HepG2 (cell line): Measurements from ENCODE around the gene RLF. TPM values are rescaled to one million over a fixed set of nuclear protein-coding genes. Genes with fewer than 3 reads are reported as not detected.

Experiments
- EP300 ChIP-seq, 3 experiments: sonication (generic) in 1 of 3; formaldehyde crosslinking in 1 of 3; IDR thresholded peaks; 2 replicates each; pipeline versions ENCODE4 v1.5.1 to v1.6.1; 2011 to 2020; ENCODE audit warnings: low read depth in 2 of 3, low read length in 2 of 3, borderline replicate concordance in 1 of 3, improper control_type of control experiment in 1 of 3, mild to moderate bottlenecking in 1 of 3, missing genetic modification reagents in 1 of 3, moderate library complexity in 1 of 3
- KDM5B ChIP-seq: sonication (generic); formaldehyde crosslinking; IDR thresholded peaks from 2 replicates; pipeline ENCODE4 v1.4.0; 2020; ENCODE audit warnings: missing genetic modification reagents, mild to moderate bottlenecking, borderline replicate concordance
- MBNL3 ChIP-seq: fragments of 250-450 bp; sonication (Bioruptor Pico); conservative IDR thresholded peaks from 2 replicates; pipeline ENCODE4 v1.8.0; 2022; ENCODE audit warnings: mild to moderate bottlenecking, inconsistent platforms
- MZF1 ChIP-seq: sonication (generic); formaldehyde crosslinking; IDR thresholded peaks from 2 replicates; pipeline ENCODE4 v1.8.1; 2023; ENCODE audit warnings: mild to moderate bottlenecking, missing genetic modification reagents, borderline replicate concordance
- NFYB ChIP-seq: sonication (generic); formaldehyde crosslinking; IDR thresholded peaks from 2 replicates; pipeline ENCODE4 v1.4.0; 2020; ENCODE audit warnings: missing genetic modification reagents
- PHF20 ChIP-seq: sonication (generic); formaldehyde crosslinking; IDR thresholded peaks from 2 replicates; pipeline ENCODE4 v1.5.0; 2020; ENCODE audit warnings: mild to moderate bottlenecking, missing genetic modification reagents
- RXRB ChIP-seq: IDR thresholded peaks from 2 replicates; pipeline ENCODE4 v1.6.1; 2016; ENCODE audit warnings: borderline replicate concordance, missing genetic modification reagents, missing compliant biosample characterization
- SP4 ChIP-seq: sonication (generic); formaldehyde crosslinking; IDR thresholded peaks from 2 replicates; pipeline ENCODE4 v1.8.1; 2023; ENCODE audit warnings: mild to moderate bottlenecking, missing genetic modification reagents
- ZBTB20 ChIP-seq: sonication (generic); formaldehyde crosslinking; IDR thresholded peaks from 2 replicates; pipeline ENCODE4 v1.8.1; 2023; ENCODE audit warnings: missing genetic modification reagents, low read depth, mild to moderate bottlenecking, borderline replicate concordance
- ZBTB42 ChIP-seq: sonication (generic); formaldehyde crosslinking; IDR thresholded peaks from 2 replicates; pipeline ENCODE4 v1.5.0; 2020; ENCODE audit warnings: mild to moderate bottlenecking, missing genetic modification reagents
- ZNF234 ChIP-seq: sonication (generic); formaldehyde crosslinking; conservative IDR thresholded peaks from 2 replicates; pipeline ENCODE4 v1.5.1; 2020; ENCODE audit warnings: mild to moderate bottlenecking, missing genetic modification reagents
- ZNF547 ChIP-seq: sonication (generic); formaldehyde crosslinking; IDR thresholded peaks from 2 replicates; pipeline ENCODE4 v1.5.1; 2020; ENCODE audit warnings: mild to moderate bottlenecking, missing genetic modification reagents
- ZNF564 ChIP-seq: sonication (generic); formaldehyde crosslinking; IDR thresholded peaks from 2 replicates; pipeline ENCODE4 v1.8.1; 2023; ENCODE audit warnings: mild to moderate bottlenecking, missing genetic modification reagents
- ZNF776 ChIP-seq: sonication (generic); formaldehyde crosslinking; IDR thresholded peaks from 2 replicates; pipeline ENCODE4 v1.4.0; 2020; ENCODE audit warnings: mild to moderate bottlenecking, missing genetic modification reagents
- polyA plus RNA-seq, 8 experiments: library from polyadenylated mRNA; depleted of rRNA in 3 of 8; stranded (reverse) in 7 of 8; unstranded in 1 of 8; fragments of >200 nt; fragmentation: Illumina TruSeq in 4 of 8; extraction: Trizol in 4 of 8; gene quantifications; 2 replicates each; pipeline versions ENCODE4 v1.2.1 to v1.2.3, GENCODE V29; 2011 to 2016; ENCODE audit warnings: low read depth in 4 of 8, missing spikeins in 1 of 8, mixed read lengths in 1 of 8; ENCODE audit not compliant: insufficient read depth in 1 of 8
- total RNA-seq, 5 experiments: library from RNA; depleted of rRNA; stranded (reverse); fragments of >200 nt; fragmentation: Illumina TruSeq; extraction: Trizol; gene quantifications; 2 replicates each; pipeline ENCODE4 v1.2.3, GENCODE V29; 2016; ENCODE audit warnings: low read depth in 1 of 5
- TF ChIP-seq, protein P1 (sequence below): IDR thresholded peaks from 2 replicates; pipeline ENCODE4 v1.6.1; 2016; ENCODE audit warnings: missing genetic modification reagents, missing compliant biosample characterization
- TF ChIP-seq, protein P2 (sequence below): sonication (generic); formaldehyde crosslinking; IDR thresholded peaks from 2 replicates; pipeline ENCODE4 v1.5.1; 2020; ENCODE audit warnings: missing genetic modification reagents, mild to moderate bottlenecking, borderline replicate concordance
- TF ChIP-seq, protein P3 (sequence below): sonication (generic); formaldehyde crosslinking; IDR thresholded peaks from 2 replicates; pipeline ENCODE4 v1.8.0; 2022; ENCODE audit warnings: mild to moderate bottlenecking, missing genetic modification reagents, borderline replicate concordance
- TF ChIP-seq, protein P4 (sequence below): sonication (generic); formaldehyde crosslinking; IDR thresholded peaks from 2 replicates; pipeline ENCODE4 v1.5.0; 2020; ENCODE audit warnings: mild to moderate bottlenecking, missing genetic modification reagents, borderline replicate concordance
- TF ChIP-seq, protein P5 (sequence below): sonication (generic); formaldehyde crosslinking; conservative IDR thresholded peaks from 2 replicates; pipeline ENCODE4 v1.8.1; 2023; ENCODE audit warnings: missing genetic modification reagents
- TF ChIP-seq, protein P6 (sequence below): sonication (generic); formaldehyde crosslinking; IDR thresholded peaks from 2 replicates; pipeline ENCODE4 v1.8.0; 2022; ENCODE audit warnings: mild to moderate bottlenecking, missing genetic modification reagents

The RLF gene
- total and polyA plus RNA-seq, 2 of the 13 experiments (the other 11 are each of a cell fraction or from before 2014, with no cell fraction given) = 9.0 to 15.7 TPM

DNA sequence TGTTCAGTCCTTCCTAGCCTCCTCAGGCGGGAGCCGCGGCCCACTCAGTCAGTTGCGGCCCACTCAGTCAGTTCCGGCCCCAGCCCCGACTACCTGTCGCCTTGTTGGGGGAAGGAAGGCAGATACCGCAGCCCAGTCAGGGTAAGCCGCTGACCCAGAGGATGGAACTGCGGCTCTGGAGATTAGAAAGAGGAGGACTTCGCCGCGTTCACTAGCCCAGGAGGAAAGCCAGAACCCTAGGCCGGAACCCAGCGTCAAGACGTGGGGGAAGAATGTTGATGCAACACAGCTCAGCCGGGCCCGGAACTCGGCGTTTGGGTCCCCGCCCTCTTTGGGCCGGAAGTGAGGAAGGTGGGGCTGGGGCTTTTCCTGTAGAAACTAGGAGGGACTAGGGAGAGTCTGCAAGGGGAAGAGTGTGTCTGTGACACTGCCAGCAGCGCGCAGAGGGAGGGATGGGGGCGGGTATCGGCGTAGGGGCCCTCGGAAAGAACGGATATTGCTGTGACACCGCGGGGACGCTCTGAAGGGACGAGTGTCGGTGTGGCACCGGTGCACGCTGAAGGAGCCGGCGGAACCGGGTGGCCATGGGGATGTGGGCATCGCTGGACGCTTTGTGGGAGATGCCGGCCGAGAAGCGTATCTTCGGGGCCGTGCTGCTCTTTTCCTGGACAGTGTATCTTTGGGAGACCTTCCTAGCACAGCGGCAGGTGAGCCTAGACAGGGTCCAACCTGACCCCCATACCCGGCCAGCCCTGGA is 96.7 kb downstream of the RLF start, which contains the start of gene ZMPSTE24 (continued):
- TF ChIP-seq ZNF234 (CRISPR knock-in tag) (no peak), ZNF547 (CRISPR knock-in tag) (peak; percentile 95), NFYB (CRISPR knock-in tag) (peak; percentile 42; the same call in 1 of the 2 replicates), RXRB (CRISPR knock-in tag) (peak; percentile 68), ZNF564 (CRISPR knock-in tag) (peak; percentile 32; the same call in 1 of the 2 replicates), MZF1 (no peak; the same call in 1 of the 2 replicates), ZNF776 (peak; percentile 61; the same call in 1 of the 2 replicates), MBNL3 (CRISPR knock-in tag) (no peak), ZBTB20 (0 out of 2 replicates have a peak, but pooled peaks have one; percentile 45), PHF20 (CRISPR knock-in tag) (peak; percentile 98), SP4 (CRISPR knock-in tag) (peak; percentile 83), EP300 (IDR thresholded peaks at IDR 0.05; ENCODE audit: low read depth in 2 of 2, low read length in 2 of 2) (peak in 1 of 2 experiments; percentile 52; a peak in 3 of 4 replicates), EP300 (CRISPR knock-in tag; IDR thresholded peaks at IDR 0.05; ENCODE audit: borderline replicate concordance) (peak; percentile 33; the same call in 1 of the 2 replicates), ZBTB42 (CRISPR knock-in tag) (peak; percentile 53; the same call in 1 of the 2 replicates), KDM5B (CRISPR knock-in tag) (peak; percentile 86)
- TF ChIP-seq, protein P1, sequence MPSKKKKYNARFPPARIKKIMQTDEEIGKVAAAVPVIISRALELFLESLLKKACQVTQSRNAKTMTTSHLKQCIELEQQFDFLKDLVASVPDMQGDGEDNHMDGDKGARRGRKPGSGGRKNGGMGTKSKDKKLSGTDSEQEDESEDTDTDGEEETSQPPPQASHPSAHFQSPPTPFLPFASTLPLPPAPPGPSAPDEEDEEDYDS (CRISPR knock-in tag) = peak; percentile 57; the same call in 1 of the 2 replicates
- TF ChIP-seq, protein P2, sequence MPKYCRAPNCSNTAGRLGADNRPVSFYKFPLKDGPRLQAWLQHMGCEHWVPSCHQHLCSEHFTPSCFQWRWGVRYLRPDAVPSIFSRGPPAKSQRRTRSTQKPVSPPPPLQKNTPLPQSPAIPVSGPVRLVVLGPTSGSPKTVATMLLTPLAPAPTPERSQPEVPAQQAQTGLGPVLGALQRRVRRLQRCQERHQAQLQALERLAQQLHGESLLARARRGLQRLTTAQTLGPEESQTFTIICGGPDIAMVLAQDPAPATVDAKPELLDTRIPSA (CRISPR knock-in tag) = no peak
- TF ChIP-seq, protein P3, sequence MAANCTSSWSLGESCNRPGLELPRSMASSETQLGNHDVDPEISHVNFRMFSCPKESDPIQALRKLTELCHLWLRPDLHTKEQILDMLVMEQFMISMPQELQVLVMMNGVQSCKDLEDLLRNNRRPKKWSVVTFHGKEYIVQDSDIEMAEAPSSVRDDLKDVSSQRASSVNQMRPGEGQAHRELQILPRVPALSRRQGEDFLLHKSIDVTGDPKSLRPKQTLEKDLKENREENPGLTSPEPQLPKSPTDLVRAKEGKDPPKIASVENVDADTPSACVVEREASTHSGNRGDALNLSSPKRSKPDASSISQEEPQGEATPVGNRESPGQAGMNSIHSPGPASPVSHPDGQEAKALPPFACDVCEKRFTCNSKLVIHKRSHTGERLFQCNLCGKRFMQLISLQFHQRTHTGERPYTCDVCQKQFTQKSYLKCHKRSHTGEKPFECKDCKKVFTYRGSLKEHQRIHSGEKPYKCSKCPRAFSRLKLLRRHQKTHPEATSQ (CRISPR knock-in tag) = peak; percentile 93; the same call in 1 of the 2 replicates
- TF ChIP-seq, protein P4, sequence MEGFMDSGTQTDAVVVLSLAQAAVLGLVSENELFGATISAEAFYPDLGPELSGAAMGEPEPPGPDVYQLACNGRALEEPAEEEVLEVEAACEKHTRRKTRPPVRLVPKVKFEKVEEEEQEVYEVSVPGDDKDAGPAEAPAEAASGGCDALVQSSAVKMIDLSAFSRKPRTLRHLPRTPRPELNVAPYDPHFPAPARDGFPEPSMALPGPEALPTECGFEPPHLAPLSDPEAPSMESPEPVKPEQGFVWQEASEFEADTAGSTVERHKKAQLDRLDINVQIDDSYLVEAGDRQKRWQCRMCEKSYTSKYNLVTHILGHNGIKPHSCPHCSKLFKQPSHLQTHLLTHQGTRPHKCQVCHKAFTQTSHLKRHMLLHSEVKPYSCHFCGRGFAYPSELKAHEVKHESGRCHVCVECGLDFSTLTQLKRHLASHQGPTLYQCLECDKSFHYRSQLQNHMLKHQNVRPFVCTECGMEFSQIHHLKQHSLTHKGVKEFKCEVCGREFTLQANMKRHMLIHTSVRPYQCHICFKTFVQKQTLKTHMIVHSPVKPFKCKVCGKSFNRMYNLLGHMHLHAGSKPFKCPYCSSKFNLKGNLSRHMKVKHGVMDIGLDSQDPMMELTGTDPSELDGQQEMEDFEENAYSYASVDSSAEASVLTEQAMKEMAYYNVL (CRISPR knock-in tag) = peak; percentile 87; the same call in 1 of the 2 replicates
- TF ChIP-seq, protein P5, sequence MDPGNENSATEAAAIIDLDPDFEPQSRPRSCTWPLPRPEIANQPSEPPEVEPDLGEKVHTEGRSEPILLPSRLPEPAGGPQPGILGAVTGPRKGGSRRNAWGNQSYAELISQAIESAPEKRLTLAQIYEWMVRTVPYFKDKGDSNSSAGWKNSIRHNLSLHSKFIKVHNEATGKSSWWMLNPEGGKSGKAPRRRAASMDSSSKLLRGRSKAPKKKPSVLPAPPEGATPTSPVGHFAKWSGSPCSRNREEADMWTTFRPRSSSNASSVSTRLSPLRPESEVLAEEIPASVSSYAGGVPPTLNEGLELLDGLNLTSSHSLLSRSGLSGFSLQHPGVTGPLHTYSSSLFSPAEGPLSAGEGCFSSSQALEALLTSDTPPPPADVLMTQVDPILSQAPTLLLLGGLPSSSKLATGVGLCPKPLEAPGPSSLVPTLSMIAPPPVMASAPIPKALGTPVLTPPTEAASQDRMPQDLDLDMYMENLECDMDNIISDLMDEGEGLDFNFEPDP (CRISPR knock-in tag) = no peak
- TF ChIP-seq, protein P6, sequence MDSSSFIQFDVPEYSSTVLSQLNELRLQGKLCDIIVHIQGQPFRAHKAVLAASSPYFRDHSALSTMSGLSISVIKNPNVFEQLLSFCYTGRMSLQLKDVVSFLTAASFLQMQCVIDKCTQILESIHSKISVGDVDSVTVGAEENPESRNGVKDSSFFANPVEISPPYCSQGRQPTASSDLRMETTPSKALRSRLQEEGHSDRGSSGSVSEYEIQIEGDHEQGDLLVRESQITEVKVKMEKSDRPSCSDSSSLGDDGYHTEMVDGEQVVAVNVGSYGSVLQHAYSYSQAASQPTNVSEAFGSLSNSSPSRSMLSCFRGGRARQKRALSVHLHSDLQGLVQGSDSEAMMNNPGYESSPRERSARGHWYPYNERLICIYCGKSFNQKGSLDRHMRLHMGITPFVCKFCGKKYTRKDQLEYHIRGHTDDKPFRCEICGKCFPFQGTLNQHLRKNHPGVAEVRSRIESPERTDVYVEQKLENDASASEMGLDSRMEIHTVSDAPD (CRISPR knock-in tag) = peak; percentile 39; the same call in 1 of the 2 replicates
